ENCODE data around the gene CEP70.
"Not testable (repeated sequence)": the region's sequence is repeated elsewhere in the genome, so short reads cannot be mapped to it uniquely, and the experiment has no call there.

Gene CEP70, protein sequence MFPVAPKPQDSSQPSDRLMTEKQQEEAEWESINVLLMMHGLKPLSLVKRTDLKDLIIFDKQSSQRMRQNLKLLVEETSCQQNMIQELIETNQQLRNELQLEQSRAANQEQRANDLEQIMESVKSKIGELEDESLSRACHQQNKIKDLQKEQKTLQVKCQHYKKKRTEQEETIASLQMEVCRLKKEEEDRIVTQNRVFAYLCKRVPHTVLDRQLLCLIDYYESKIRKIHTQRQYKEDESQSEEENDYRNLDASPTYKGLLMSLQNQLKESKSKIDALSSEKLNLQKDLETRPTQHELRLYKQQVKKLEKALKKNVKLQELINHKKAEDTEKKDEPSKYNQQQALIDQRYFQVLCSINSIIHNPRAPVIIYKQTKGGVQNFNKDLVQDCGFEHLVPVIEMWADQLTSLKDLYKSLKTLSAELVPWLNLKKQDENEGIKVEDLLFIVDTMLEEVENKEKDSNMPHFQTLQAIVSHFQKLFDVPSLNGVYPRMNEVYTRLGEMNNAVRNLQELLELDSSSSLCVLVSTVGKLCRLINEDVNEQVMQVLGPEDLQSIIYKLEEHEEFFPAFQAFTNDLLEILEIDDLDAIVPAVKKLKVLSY

GRCh38 chr3:138594150-138594934, at the start of gene CEP70:
CEP70 (minus strand) TSS chr3:138594260; CDS start chr3:138572927, 21,333 bp downstream.
- peak; percentile 92 for DNase-seq (ENCODE audit: low spot score)

GRCh38 chr3:138642927-138643253, 48.8 kb upstream of the CEP70 start:
- no peak for DNase-seq (ENCODE audit: low spot score)

DNA sequence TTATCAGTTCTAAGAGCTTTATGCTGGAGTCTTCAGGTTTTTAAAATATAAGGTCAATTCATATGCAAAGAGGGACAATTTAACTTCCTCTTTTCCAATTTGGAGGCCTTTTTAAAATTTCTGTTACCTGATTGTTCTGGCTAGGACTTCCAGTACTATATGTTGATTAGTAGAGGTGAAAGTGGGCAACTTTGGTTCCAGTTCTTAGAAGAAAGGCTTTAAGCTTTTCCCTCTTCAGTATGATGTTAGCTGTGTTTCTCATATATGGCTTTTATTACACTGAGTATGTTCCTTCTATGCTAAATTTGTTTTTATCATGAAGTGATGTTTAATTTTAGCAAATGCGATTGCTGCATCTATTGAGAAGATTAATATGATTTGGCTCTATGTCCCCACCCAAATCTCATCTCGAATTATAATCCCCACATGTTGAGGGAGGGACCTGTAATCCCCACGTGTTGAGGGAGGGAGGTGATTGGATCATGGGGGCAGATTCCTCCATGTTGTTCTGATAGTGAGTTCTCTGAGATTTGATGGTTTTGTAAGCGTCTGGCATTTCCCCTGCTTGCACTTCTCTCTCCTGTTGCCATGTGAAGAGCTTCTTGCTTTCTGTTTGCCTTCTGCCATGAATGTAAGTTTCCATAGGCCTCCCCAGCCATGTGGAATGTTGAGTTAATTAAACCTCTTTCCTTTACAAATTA, 48.3 kb upstream of the CEP70 start:
- no peak for DNase-seq (ENCODE audit: low spot score)

DNA sequence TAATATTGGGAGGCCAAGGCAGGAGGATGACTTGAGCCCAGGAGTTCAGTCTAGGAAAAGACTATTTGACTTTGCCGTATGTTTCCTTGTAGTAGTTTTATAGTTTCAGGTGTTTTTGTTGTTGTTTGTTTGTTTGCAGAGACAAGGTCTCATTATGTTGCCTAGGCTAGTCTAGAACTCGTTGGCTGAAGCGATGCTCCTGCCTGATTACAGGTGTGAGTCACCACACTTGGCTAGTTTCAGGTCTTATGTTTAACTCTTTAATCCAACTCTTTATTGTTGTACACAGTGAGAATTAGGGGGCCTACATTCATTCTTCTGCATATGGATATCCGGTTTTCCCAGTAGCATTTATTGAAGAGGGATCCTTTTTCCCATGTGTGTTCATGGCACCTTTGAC, 46.5 kb upstream of the CEP70 start:
- DNase-seq (ENCODE audit: low spot score): no peak

- DNase-seq (ENCODE audit: low spot score): no peak
These were observed 44.6 kb upstream of the CEP70 start for GRCh38 chr3:138638641-138639040.

DNA sequence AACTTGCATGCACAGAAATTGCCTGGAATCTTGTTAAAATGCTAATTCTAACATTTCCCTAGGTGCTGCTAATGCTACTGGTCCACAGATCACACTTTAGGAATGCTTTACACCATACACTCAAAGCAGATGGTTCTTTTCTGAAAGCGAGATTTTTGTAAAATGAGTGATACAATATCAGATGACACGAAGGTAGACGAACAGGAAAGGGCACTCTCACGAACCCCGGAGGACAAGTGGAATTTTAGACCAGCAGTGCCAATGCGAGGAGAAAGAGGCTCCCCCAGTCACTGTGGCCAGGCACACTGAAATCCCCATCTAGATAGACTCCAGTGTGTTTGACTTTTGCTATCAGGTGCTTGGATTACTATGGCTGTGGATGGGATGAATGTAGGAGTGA, 35.5 kb upstream of the CEP70 start:
- no peak for DNase-seq (ENCODE audit: low spot score)

DNA sequence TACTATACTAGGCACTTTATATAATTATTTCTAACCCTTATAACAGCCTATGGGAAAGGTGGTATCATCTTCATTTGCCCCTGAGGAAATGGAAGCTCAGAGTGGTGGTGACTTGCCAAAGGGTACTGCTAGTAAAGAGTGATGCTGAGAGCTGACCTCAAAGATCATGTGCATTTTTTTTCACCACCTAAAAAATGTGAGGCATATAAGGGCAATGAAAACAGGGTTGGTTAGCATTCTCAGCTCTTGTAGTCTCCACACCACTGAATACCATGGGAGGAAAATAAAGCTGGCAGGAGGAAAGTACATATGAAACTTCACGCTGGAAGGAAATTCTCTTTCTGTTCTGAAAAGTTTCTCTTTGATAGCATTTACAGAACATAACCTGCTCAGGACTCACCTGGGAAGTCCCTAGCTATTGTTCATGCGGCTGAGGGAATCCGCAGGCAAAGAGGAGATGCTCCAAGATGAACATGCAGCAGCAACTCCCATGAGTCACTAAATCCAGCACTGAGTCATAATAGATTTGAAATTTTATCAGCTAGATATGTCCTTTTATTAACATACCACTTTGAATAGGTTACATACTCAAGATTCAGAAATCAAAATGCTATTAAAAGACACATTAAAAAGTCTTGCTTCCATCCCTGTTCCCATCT, 31.8 kb upstream of the CEP70 start:
- peak; percentile 45 for DNase-seq (ENCODE audit: low spot score)

- no peak for DNase-seq (ENCODE audit: low spot score)
These were observed 30.5 kb upstream of the CEP70 start for GRCh38 chr3:138624518-138624917.

- DNase-seq (ENCODE audit: low spot score): no peak
These were observed 26.4 kb upstream of the CEP70 start for GRCh38 chr3:138620431-138620830.

DNA sequence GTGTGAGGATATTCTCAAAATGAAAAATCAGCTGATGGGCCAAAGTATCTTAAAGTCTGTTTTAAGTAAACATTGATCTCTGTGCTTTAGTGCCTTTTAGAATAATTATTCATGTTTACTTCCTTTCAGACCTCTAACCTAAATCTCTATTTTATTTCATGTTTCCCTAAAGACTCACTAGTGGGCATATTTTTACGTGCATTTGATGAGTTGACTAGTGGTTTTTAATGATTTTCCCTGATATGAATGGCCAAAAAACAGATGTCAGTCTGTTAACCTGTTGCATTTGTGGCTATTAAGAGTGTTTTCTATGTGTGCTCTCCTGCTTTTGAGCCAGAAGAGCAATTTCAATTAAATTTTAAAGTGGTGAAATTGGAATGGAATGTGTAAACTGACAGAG, 21.4 kb upstream of the CEP70 start:
- DNase-seq (ENCODE audit: low spot score): no peak

DNA sequence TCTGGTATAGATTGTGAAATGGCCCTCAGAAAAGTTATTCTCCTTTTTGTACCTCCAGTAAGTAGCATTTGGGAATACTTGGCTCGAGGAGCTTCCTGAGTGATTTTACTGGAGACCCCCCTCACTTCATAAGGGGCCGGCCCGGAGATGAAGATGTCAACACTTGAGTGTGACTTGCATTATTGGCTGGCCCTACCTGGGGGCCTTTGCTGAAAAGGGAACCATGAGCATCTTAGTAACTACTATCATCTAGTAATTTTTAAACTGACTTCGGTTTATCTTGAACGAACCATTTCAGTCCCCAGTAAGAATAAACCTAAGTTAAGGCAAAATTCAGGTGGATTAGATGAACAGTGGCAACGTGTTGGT, 15.8 kb upstream of the CEP70 start:
- DNase-seq (ENCODE audit: low spot score): no peak

- peak; percentile 59 for DNase-seq (ENCODE audit: low spot score)
These were observed 14.5 kb upstream of the CEP70 start, which contains the start of gene FAIM for GRCh38 chr3:138608322-138609135. FAIM (plus strand) TSS chr3:138608771; CDS start chr3:138619727, 10,956 bp downstream.

DNA sequence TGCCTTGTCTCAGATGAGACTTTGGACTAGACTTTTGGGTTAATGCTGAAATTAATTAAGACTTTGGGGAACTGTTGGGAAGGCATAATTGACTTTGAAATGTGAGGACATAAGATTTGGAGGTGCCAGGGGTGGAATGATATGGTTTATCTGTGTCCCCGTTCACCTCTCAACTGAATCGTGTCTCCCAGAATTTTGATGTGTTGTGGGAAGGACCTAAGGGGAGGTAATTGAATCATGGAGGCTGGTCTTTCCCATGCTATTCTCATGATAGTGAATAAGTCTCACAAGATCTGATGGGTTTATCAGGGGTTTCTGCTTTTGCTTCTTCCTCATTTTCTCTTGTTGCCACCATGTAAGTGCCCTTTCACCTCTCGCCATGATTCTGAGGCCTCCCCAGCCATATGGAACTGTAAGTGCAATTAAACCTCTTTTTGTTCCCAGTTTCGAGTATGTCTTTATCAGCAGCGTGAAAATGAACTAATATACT, 10.1 kb upstream of the CEP70 start:
- DNase-seq (ENCODE audit: low spot score): not testable (repeated sequence)

DNA sequence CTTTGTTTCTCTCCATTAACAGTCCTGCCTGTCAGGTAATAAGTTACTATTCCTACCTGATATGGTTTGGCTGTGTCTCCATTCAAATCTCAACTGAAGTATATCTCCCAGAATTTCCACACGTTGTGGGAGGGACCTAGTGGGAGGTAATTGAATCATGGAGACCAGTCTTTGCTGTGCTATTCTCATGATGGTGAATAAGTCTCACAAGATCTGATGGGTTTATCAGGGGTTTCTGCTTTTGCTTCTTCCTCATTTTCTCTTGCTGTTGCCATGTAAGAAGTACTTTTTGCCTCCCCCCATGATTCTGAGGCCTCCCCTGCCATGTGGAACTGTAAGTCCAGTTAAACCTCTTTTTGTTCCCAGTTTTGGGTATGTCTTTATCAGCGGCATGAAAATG, 7.6 kb upstream of the CEP70 start:
- not testable (repeated sequence) for DNase-seq (ENCODE audit: low spot score)

DNA sequence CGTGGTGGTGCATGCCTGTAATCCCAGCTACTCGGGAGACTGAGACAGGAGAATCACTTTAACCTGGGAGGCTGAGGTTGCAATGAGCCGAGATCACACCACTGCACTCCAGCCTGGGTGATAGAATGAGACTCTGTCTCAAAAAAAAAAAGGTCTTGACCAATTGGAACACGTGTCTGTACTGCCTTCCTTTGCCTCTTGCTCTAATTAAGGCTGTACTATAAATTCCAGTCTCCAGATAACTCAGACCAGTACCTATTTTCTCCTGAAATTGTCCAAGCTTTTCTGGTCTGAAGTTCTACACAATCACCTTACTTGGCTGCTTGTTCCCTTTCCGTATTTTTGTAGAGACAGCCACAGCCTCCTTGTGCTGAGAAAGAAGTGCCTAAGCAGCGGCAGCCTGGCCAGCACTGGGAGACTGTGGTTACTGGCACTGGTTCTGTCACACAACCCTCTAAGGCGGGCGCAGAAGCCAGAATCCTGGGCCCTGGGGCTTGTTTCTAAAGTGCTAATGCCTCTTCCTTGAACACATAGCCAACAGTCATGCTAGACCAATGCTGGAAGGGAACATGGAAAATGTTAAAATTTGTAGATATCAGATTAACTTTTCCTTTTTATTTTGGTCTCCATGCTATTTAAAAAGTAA, 6.2 kb upstream of the CEP70 start:
- DNase-seq (ENCODE audit: low spot score): no peak

DNA sequence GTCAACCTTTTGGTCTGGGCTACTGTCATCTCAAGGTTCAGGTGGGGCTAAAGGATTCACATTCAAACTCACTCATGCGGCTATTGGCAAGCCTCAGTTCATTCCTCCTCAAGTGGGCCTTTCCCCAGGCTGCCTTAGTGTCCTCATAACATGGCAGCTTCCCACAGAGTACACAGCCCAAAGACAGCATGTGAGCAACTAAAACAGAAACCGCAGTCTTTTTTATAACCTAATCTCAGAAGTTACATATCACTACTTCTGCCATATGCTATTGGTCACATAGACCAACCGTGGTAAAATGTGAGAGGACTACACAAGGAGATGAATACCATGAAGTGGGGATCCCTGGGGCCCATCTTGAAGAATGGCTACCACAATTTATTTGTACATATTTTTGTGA, 4.5 kb upstream of the CEP70 start:
- DNase-seq (ENCODE audit: low spot score): no peak

GRCh38 chr3:138597186-138597976, 3.3 kb upstream of the CEP70 start:
- not testable (repeated sequence) for DNase-seq (ENCODE audit: low spot score)

DNA sequence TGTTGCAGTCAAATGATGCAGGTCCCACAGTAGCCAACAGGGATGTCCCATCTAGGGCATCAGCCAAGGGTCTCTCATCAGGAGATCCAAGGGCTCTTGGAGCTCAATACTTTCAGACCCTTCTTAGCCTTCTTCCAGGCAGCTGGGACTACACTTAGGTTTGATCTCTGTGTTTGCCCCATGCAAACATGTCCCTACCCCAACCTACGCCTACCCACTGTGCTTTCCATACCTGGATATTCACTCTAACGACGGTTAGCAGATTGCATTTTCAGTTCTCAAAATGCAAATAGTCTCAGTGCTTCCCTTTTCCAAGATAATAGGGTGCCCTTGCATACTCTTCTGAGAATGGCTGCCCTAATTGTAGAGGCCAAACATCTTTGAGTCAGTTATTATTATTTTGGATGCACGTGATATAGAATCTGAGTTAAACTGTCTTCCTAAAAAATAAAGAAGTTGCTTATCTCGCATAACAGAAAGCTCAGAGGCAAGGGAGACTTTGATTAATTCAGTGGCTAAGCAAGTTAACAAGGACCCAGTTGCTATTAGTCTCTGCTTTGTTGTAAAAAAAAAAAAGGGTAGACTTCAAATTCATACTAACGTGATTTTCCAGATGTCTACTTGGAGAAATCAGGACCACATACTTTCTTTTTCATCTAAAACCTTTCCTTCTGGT, 1.0 kb upstream of the CEP70 start:
- DNase-seq (ENCODE audit: low spot score): no peak

Data from putamen (tissue), 1 donor.